SK-N-MC (cell line): ENCODE results near the gene OR5A2.
"Not testable (repeated sequence)": the region's sequence is repeated elsewhere in the genome, so short reads cannot be mapped to it uniquely, and the experiment has no call there.

Experiments
- DNase-seq: peaks from one replicate; pipeline ENCODE4 v3.0.0-alpha.2; 2011; ENCODE audit warnings: low read depth, low spot score
- H3K27ac ChIP-seq: fragments of 200-600 bp; sonication (generic); 2 replicates; pipeline ENCODE4 v1.5.1; 2016; ENCODE audit warnings: mixed run types
- H3K36me3 ChIP-seq: fragments of 200-600 bp; sonication (generic); 2 replicates; pipeline ENCODE4 v1.6.1; 2017; ENCODE audit warnings: antibody characterized with exemption, low read length, mixed read lengths; ENCODE audit not compliant: insufficient read depth
- H3K4me3 ChIP-seq: fragments of 200-600 bp; sonication (generic); 2 replicates; pipeline ENCODE4 v1.5.1; 2016
- H3K9ac ChIP-seq: fragments of 200-600 bp; sonication (generic); 2 replicates; pipeline ENCODE4 v1.8.0; 2017; ENCODE audit warnings: mixed run types, mixed read lengths; ENCODE audit not compliant: insufficient read length
- H3K9me3 ChIP-seq: fragments of 200-600 bp; sonication (generic); 2 replicates; pipeline ENCODE4 v1.6.1; 2017; ENCODE audit warnings: low read depth, mild to moderate bottlenecking, antibody characterized with exemption, low read length, moderate library complexity, mixed read lengths
- EZH2 ChIP-seq: fragments of 200-600 bp; sonication (generic); IDR thresholded peaks from one replicate; pipeline ENCODE4 v1.6.1; 2017; ENCODE audit warnings: antibody characterized with exemption
- FOXP2 ChIP-seq: optimal IDR thresholded peaks from 2 replicates; pipeline ENCODE3; 2011; ENCODE audit warnings: mild to moderate bottlenecking, moderate library complexity; ENCODE audit not compliant: insufficient read depth; ENCODE audit errors: extremely low read length, control extremely low read depth
- POLR2AphosphoS5 ChIP-seq: IDR thresholded peaks from 2 replicates; pipeline ENCODE4 v1.6.1; 2012; ENCODE audit warnings: mild to moderate bottlenecking, low read depth, low read length, borderline replicate concordance

Gene OR5A2

DNA sequence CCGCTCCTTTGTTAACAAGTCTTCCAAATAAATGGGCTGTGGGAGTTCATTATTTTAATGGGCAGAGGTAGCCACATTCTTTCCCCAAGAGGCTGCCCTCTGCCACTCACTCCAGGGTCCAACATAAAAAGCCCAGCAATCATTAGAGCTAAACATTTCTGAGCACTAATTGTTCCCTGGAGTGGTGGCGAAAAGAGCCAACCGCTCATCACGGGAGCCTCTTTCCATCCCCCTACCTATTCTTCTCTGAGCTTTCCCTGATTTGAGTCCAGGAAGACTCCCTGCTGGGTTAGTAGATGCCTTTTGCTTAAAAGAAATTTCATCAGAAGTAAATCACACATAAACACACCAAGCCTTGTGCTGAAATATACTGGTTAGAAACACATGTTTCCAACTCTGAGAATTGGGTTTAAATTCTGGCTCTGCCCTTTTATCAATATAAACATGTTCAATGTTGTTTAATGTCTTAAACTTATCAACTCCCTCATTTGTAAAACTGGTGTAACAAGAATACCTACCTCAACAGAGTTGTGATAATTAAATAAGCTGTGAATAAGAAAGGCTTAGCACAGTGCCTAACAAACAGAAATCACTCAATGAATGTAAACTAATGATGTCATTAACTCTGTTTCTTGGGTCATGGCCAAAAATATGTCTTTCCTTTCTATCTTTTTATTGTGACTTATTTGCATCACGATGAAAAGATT is at the start of gene OR5A2:
OR5A2 (minus strand) TSS at position 53 of the 707 bp plus-strand sequence. CDS start 3,460 bp downstream, outside the sequence.
- Histone ChIP-seq H3K9me3 (no peaks in the 10 kb centered on the region), H3K4me3 (peak within 1 kb of the TSS; percentile 23), H3K36me3 (no peaks in the 10 kb centered on the region), H3K27ac (peak within 1 kb of the TSS; percentile 61), H3K9ac (peak within 1 kb of the TSS; percentile 15)
- TF ChIP-seq POLR2AphosphoS5 (no peak), FOXP2 (peak; percentile 23), EZH2 (no peak)
- peak; percentile 75 for DNase-seq

- Histone ChIP-seq H3K9ac (no peak overlapping the region), H3K4me3 (no peak overlapping the region), H3K27ac (no peak overlapping the region), H3K9me3 (no peaks in the 10 kb centered on the region), H3K36me3 (no peaks in the 10 kb centered on the region)
- no peak for TF ChIP-seq POLR2AphosphoS5
- TF ChIP-seq FOXP2: no peak
- no peak for TF ChIP-seq EZH2
- DNase-seq: no peak
Observed at GRCh38 chr11:59475176-59475575, 49.0 kb upstream of the OR5A2 start.

DNA sequence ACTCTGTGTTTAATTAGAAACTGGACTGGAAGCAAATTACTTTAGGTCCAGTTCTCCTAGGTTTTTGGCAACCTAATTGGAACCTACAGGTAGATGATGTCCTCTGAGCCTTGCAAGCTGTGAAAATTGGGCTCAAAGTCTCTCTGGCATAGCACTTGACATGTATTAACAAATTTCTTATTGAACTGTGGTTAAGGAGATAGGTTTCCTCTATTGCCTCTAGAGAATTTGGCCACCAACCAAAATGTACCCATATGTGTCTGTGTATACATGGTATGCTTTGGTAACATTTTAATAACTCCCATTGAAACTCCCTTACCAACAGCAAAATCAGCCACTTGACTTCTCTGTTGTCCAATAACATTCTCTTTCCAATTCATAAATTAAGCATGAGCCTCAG is 46.8 kb upstream of the OR5A2 start, which contains the start of gene OR4D10:
OR4D10 (plus strand) TSS at position 301 of the 400 bp plus-strand sequence. CDS start 4,115 bp downstream, outside the sequence.
- TF ChIP-seq EZH2: no peak
- no peak for TF ChIP-seq FOXP2
- TF ChIP-seq POLR2AphosphoS5: no peak

GRCh38 chr11:59463190-59463641 is 37.0 kb upstream of the OR5A2 start:
- Histone ChIP-seq H3K36me3 (no peaks in the 10 kb centered on the region), H3K9me3 (no peaks in the 10 kb centered on the region), H3K27ac (no peak overlapping the region), H3K4me3 (no peak overlapping the region), H3K9ac (no peak overlapping the region)
- DNase-seq: no peak
- no peak for TF ChIP-seq POLR2AphosphoS5
- no peak for TF ChIP-seq EZH2
- TF ChIP-seq FOXP2: no peak

More for the DNA sequence above, 46.8 kb upstream of the OR5A2 start, which contains the start of gene OR4D10:
- Histone ChIP-seq H3K9me3 (no peaks in the 10 kb centered on the region), H3K36me3 (no peaks in the 10 kb centered on the region), H3K9ac (no peak within 1 kb of the TSS), H3K27ac (no peak within 1 kb of the TSS), H3K4me3 (no peak within 1 kb of the TSS)
- DNase-seq: no peak

DNA sequence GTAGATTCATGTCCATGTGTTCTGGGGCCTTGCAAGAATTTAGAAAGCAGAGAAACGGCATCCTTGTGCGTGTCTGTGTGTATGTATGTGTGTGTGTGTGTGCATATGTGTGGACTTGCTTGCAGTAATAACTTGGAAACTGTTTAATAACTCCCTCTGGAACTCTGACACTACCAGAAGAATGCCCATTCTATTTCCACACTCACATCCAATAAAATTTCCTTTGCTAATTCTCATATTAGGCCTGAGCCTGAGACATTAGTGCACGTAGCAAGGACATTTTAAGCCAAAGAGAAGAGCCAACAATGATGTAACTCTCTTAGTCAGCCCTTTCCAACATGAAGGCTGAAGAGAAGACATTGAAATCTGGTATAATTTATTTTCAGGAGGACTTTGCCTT is 33.7 kb upstream of the OR5A2 start:
- DNase-seq: no peak
- TF ChIP-seq EZH2 (no peak), FOXP2 (no peak), POLR2AphosphoS5 (no peak)
- Histone ChIP-seq H3K27ac (no peak overlapping the region), H3K9ac (no peak overlapping the region), H3K9me3 (no peaks in the 10 kb centered on the region), H3K36me3 (no peaks in the 10 kb centered on the region), H3K4me3 (no peak overlapping the region)

- no peaks in the 10 kb centered on the region for H3K9me3 ChIP-seq
- TF ChIP-seq FOXP2: no peak
- TF ChIP-seq POLR2AphosphoS5: no peak
- no peak for TF ChIP-seq EZH2
- H3K9ac ChIP-seq: no peak within 1 kb of the TSS
Observed at GRCh38 chr11:59456661-59457060, 30.4 kb upstream of the OR5A2 start, which contains the start of gene OR4D6. OR4D6 (plus strand) TSS chr11:59456961; CDS start chr11:59456961, 0 bp downstream.

DNA sequence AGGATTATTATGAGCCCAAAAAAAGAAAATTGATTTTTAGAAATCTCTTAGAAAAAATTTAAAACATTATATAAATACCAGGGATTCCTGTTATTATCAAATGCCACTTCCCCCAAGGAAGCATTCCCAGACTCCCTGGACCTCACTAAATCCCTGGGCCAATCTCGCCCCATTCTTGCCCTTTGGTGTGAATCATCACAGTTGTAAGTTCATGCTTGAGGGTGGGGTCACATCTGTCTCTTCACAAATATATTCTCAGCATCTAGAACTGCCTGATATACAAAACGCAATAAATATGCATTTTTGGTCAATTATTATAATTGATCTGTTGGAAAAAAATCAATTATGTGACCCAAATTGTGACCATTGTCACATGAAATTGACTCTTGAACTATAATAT is 22.3 kb upstream of the OR5A2 start:
- DNase-seq: no peak
- Histone ChIP-seq H3K27ac (no peak overlapping the region), H3K36me3 (no peaks in the 10 kb centered on the region), H3K9ac (no peak overlapping the region), H3K9me3 (no peaks in the 10 kb centered on the region), H3K4me3 (no peak overlapping the region)
- TF ChIP-seq EZH2 (no peak), POLR2AphosphoS5 (no peak), FOXP2 (no peak)

More at GRCh38 chr11:59456661-59457060, 30.4 kb upstream of the OR5A2 start, which contains the start of gene OR4D6:
- no peak for DNase-seq
- Histone ChIP-seq H3K4me3 (no peak within 1 kb of the TSS), H3K36me3 (no peaks in the 10 kb centered on the region), H3K27ac (no peak within 1 kb of the TSS)

DNA sequence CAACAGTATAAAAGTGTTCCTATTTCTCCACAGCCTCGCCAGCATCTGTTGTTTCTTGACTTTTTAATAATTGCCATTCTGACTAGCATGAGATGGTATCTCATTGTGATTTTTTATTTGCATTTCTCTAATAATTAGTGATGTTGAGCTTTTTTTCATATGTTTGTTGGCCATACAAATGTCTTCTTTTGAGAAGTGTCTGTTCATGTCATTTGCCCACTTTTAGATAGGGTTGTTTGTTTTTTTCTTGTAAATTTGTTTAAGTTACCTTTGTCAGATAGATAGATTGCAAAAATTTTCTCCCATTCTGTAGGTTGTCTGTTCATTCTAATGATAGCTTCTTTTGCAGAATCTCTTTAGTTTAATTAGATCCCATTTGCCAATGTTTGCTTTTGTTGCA is 19.4 kb upstream of the OR5A2 start:
- H3K36me3 ChIP-seq, H3K4me3 ChIP-seq, H3K9me3 ChIP-seq, H3K9ac ChIP-seq, DNase-seq, H3K27ac ChIP-seq: not testable (repeated sequence)
